HepG2 (cell line): ENCODE results near the gene ANGPTL5. TPM values are rescaled to one million over a fixed set of nuclear protein-coding genes. Genes with fewer than 3 reads are reported as not detected.

Experiments
- CHCHD3 ChIP-seq: sonication (generic); formaldehyde crosslinking; IDR thresholded peaks from 2 replicates; pipeline ENCODE4 v1.8.0; 2022; ENCODE audit warnings: mild to moderate bottlenecking, missing genetic modification reagents, moderate library complexity
- ELF4 ChIP-seq: sonication (generic); formaldehyde crosslinking; IDR thresholded peaks from 2 replicates; pipeline ENCODE4 v1.5.0; 2020; ENCODE audit warnings: missing genetic modification reagents, mild to moderate bottlenecking, moderate library complexity, borderline replicate concordance
- GZF1 ChIP-seq: sonication (generic); formaldehyde crosslinking; IDR thresholded peaks from 2 replicates; pipeline ENCODE4 v1.5.1; 2020; ENCODE audit warnings: mild to moderate bottlenecking, missing genetic modification reagents
- KDM2A ChIP-seq: sonication (generic); formaldehyde crosslinking; IDR thresholded peaks from 2 replicates; pipeline ENCODE4 v1.4.0; 2020; ENCODE audit warnings: low read depth, missing genetic modification reagents, borderline replicate concordance
- MAFK ChIP-seq, 2 experiments: IDR thresholded peaks in 1 of 2; conservative IDR thresholded peaks in 1 of 2; 2 replicates each; pipeline ENCODE4 v1.6.1; 2011; ENCODE audit warnings: improper control_type of control experiment in 2 of 2, low read length in 2 of 2
- NFKB2 ChIP-seq: sonication (generic); formaldehyde crosslinking; IDR thresholded peaks from 2 replicates; pipeline ENCODE4 v1.4.0; 2020; ENCODE audit warnings: missing genetic modification reagents, borderline replicate concordance
- PAXIP1 ChIP-seq: sonication (generic); formaldehyde crosslinking; conservative IDR thresholded peaks from 2 replicates; pipeline ENCODE4 v1.4.0; 2020; ENCODE audit warnings: mild to moderate bottlenecking, missing genetic modification reagents, moderate library complexity
- RFXANK ChIP-seq: IDR thresholded peaks from 2 replicates; pipeline ENCODE4 v1.6.1; 2016
- SPEN ChIP-seq: sonication (generic); formaldehyde crosslinking; IDR thresholded peaks from 2 replicates; pipeline ENCODE4 v1.5.1; 2020; ENCODE audit warnings: low read depth, mild to moderate bottlenecking, missing genetic modification reagents
- ZNF333 ChIP-seq: sonication (generic); formaldehyde crosslinking; IDR thresholded peaks from 2 replicates; pipeline ENCODE4 v1.4.0; 2020; ENCODE audit warnings: mild to moderate bottlenecking, missing genetic modification reagents, borderline replicate concordance
- polyA plus RNA-seq, 8 experiments: library from polyadenylated mRNA; depleted of rRNA in 3 of 8; stranded (reverse) in 7 of 8; unstranded in 1 of 8; fragments of >200 nt; fragmentation: Illumina TruSeq in 4 of 8; extraction: Trizol in 4 of 8; gene quantifications; 2 replicates each; pipeline versions ENCODE4 v1.2.1 to v1.2.3, GENCODE V29; 2011 to 2016; ENCODE audit warnings: low read depth in 4 of 8, missing spikeins in 1 of 8, mixed read lengths in 1 of 8; ENCODE audit not compliant: insufficient read depth in 1 of 8
- total RNA-seq, 5 experiments: library from RNA; depleted of rRNA; stranded (reverse); fragments of >200 nt; fragmentation: Illumina TruSeq; extraction: Trizol; gene quantifications; 2 replicates each; pipeline ENCODE4 v1.2.3, GENCODE V29; 2016; ENCODE audit warnings: low read depth in 1 of 5
- TF ChIP-seq, protein P1 (sequence below), 2 experiments: sonication (generic) in 1 of 2; formaldehyde crosslinking in 1 of 2; IDR thresholded peaks; 2 replicates each; pipeline versions ENCODE4 v1.4.0 to v1.6.1; 2016 to 2020; ENCODE audit warnings: borderline replicate concordance in 1 of 2, low read depth in 1 of 2, mild to moderate bottlenecking in 1 of 2, missing genetic modification reagents in 1 of 2

ANGPTL5 gene
- total and polyA plus RNA-seq, 2 of the 13 experiments (the other 11 are each of a cell fraction or from before 2014, with no cell fraction given): not detected

DNA sequence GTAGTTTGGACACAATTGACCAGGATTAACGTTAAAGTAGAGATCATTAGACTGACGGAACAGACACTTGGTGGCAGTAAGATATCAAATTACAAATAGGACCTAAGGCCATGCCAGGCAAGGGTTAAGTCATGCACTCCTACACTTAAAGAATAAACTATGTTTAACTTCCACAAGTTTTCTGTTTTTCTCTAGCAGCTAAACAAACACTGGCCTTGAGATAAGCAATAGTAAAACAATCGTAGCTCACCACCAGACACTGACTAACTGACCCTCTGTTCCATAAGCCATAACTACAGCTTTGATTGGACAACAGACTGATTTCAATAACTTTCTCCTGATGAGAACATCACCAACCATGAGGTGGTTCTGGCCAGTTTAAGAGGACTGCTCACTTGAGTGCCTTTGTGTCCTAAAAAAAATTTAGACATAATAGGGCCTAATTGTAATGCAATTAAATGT is 3.5 kb downstream of the ANGPTL5 start (continued):
- TF ChIP-seq PAXIP1 (CRISPR knock-in tag) (peak; percentile 37; the same call in 1 of the 2 replicates), ELF4 (CRISPR knock-in tag) (no peak), CHCHD3 (CRISPR knock-in tag) (no peak), ZNF333 (CRISPR knock-in tag) (no peak), MAFK (conservative IDR thresholded peaks at IDR 0.05 in 1 of 2, IDR thresholded peaks at IDR 0.05 in 1 of 2; ENCODE audit: low read length in 2 of 2) (no peak), SPEN (CRISPR knock-in tag) (no peak), RFXANK (CRISPR knock-in tag) (no peak), GZF1 (CRISPR knock-in tag) (no peak), NFKB2 (CRISPR knock-in tag) (no peak), KDM2A (CRISPR knock-in tag) (no peak)
- TF ChIP-seq, protein P1, sequence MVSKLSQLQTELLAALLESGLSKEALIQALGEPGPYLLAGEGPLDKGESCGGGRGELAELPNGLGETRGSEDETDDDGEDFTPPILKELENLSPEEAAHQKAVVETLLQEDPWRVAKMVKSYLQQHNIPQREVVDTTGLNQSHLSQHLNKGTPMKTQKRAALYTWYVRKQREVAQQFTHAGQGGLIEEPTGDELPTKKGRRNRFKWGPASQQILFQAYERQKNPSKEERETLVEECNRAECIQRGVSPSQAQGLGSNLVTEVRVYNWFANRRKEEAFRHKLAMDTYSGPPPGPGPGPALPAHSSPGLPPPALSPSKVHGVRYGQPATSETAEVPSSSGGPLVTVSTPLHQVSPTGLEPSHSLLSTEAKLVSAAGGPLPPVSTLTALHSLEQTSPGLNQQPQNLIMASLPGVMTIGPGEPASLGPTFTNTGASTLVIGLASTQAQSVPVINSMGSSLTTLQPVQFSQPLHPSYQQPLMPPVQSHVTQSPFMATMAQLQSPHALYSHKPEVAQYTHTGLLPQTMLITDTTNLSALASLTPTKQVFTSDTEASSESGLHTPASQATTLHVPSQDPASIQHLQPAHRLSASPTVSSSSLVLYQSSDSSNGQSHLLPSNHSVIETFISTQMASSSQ (IDR thresholded peaks at IDR 0.05; ENCODE audit: low read depth): no peak
- TF ChIP-seq, protein P1 (CRISPR knock-in tag; IDR thresholded peaks at IDR 0.05; ENCODE audit: borderline replicate concordance): no peak
